ENCODE data around the gene COPS4. TPM values are rescaled to one million over a fixed set of nuclear protein-coding genes. Genes with fewer than 3 reads are reported as not detected.
"Not testable (repeated sequence)": the region's sequence is repeated elsewhere in the genome, so short reads cannot be mapped to it uniquely, and the experiment has no call there.

The COPS4 gene
- total RNA-seq, 2 donors from 2014 or later = 1.6 to 12.7 TPM

DNA sequence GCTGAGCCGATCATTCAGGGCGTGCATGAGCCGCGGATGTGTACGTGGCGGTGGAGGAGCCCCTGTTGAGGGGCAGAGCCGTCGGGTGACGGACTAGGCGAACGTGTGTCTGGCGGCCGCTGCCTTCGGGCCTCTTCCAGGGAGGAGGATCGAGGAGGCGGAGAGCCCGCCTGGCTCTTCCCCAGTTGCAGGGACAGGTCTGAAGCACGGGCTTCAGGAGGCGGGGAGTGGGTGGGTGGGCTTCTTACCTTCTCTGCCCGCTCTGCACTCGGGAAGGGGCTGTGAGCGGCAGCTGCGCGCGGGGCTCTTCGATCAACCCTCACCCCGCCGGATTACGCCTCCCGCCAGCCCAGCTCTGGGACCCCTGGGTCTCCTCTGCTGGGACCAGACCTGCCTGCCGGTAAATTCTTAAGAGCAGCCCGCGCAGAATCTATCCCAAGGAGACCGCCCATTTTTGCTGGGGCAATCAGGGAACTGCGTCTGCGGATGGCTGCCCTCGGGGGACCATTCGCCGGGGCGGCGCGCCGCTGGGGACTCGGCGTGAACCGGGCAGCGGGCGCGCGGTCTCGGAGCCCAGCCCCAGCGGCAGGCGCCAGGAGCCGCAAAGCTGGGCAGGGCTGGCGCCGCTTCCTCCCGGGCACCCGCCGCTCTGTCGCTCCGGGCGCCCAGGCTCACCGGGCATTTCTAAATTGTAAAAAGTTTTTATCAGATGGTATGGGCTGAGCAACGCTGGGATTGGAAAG lies 74.7 kb downstream of the COPS4 start:
- H3K4me3 ChIP-seq = peak overlapping the region; percentile 32 to 45
- ATAC-seq (peak; percentile 72), DNase-seq (peak; percentile 25 to 55 (median 33))
- intact Hi-C loops (cut with DNase I) = no loop called here
- H3K4me1 ChIP-seq = peaks cover 13% of the 10 kb centered on the region
- 3 to 27% methylated on average over 3 to 64 of the region's 64 CpGs for WGBS, 2 donors
- H3K9me3 ChIP-seq = no peaks in the 10 kb centered on the region
- H3K27ac ChIP-seq = peak overlapping the region in 3 of 4 donors; percentile 61 to 68 (median 62)
- no peaks in the 10 kb centered on the region for H3K27me3 ChIP-seq
- H3K36me3 ChIP-seq (replicated peaks in 1 of 2; ENCODE audit: insufficient read depth in 1 of 2, low read depth in 2 of 2) = no peaks in the 10 kb centered on the region
- TF ChIP-seq CTCF (IDR thresholded peaks at IDR 0.05) (no peak), POLR2A (IDR thresholded peaks at IDR 0.05) (no peak)

- Histone ChIP-seq H3K4me1 (peaks cover 13% of the 10 kb centered on the region), H3K9me3 (no peaks in the 10 kb centered on the region), H3K27ac (peak overlapping the region in 3 of 4 donors; percentile 61 to 68 (median 62)), H3K4me3 (peak overlapping the region; percentile 32 to 45), H3K27me3 (no peaks in the 10 kb centered on the region), H3K36me3 (replicated peaks in 1 of 2; ENCODE audit: insufficient read depth in 1 of 2, low read depth in 2 of 2) (no peaks in the 10 kb centered on the region)
- 1% methylated on average over 18 of the region's 18 CpGs for WGBS, 2 donors
- ATAC-seq (peak; percentile 90), DNase-seq (peak; percentile 88 to 95 (median 90))
- intact Hi-C loops (cut with DNase I) = no loop called here
- peak in 2 of 3 donors; percentile 23 to 41 for TF ChIP-seq POLR2A (IDR thresholded peaks at IDR 0.05)
- TF ChIP-seq CTCF (IDR thresholded peaks at IDR 0.05) = peak; percentile 44 to 68 (median 62)
Observed at GRCh38 chr4:83110223-83110945, 75.4 kb downstream of the COPS4 start.

DNA sequence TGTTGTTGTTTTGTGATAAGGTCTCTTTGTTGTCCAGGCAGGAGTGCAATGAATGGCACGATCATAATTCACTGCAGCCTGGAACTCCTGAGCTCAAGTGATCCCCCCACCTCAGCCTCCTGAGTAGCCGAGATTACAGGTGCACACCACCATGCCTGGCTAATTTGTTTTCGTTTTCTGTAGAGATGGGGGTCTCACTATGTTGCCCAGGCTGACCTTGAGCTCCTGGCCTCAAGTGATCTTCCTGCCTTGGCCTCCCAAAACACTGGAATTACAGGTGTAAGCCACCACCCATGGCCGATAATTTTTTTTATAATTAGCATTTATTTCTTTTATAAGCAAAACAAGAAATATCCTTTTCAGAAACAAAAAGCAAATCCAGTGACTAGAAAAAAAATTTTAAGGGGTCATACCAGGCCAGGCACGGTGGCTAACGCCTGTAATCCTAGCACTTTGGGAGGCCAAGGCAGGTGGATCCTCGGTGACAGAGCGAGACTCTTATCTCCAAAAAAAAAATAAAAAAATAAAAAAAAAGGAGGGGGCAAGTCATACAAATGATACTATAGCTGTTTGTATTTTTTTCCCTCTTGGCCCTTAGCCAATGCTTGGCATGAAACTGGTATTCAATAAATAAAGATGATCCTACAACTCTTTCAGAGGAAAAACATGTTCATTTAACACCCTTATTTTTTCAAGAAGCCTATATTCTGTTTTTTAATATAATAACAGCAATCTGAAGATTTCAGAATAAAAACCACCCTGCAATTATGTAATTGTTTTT lies 76.2 kb downstream of the COPS4 start:
- 70 to 74% methylated on average over 8 of the region's 8 CpGs for WGBS, 2 donors

GRCh38 chr4:83111751-83112141 lies 76.8 kb downstream of the COPS4 start:
- DNase-seq; H3K36me3 ChIP-seq (replicated peaks in 1 of 2; ENCODE audit: insufficient read depth in 1 of 2, low read depth in 2 of 2); intact Hi-C loops (cut with DNase I); H3K9me3 ChIP-seq; ATAC-seq; H3K4me3 ChIP-seq; H3K27me3 ChIP-seq: not testable (repeated sequence)
- H3K4me1 ChIP-seq = peaks cover 13% of the 10 kb centered on the region
- H3K27ac ChIP-seq = peak overlapping the region in 1 of 4 donors; percentile 29
- WGBS, 2 donors = 71 to 91% methylated on average over 7 of the region's 7 CpGs

More for the DNA sequence above, 76.2 kb downstream of the COPS4 start:
- TF ChIP-seq CTCF (IDR thresholded peaks at IDR 0.05) (no peak), POLR2A (IDR thresholded peaks at IDR 0.05) (no peak)
- intact Hi-C loops (cut with DNase I) = no loop called here
- peaks cover 13% of the 10 kb centered on the region for H3K4me1 ChIP-seq
- no peaks in the 10 kb centered on the region for H3K27me3 ChIP-seq
- no peaks in the 10 kb centered on the region for H3K9me3 ChIP-seq
- peak overlapping the region in 2 of 4 donors; percentile 61 to 68 for H3K27ac ChIP-seq
- no peaks in the 10 kb centered on the region for H3K36me3 ChIP-seq (replicated peaks in 1 of 2; ENCODE audit: insufficient read depth in 1 of 2, low read depth in 2 of 2)
- ATAC-seq = no peak
- no peak for DNase-seq
- H3K4me3 ChIP-seq = no peak overlapping the region

- Histone ChIP-seq H3K36me3 (replicated peaks in 1 of 2; ENCODE audit: insufficient read depth in 1 of 2, low read depth in 2 of 2) (no peaks in the 10 kb centered on the region), H3K4me1 (peaks cover 13% of the 10 kb centered on the region), H3K27ac (no peak overlapping the region), H3K9me3 (no peaks in the 10 kb centered on the region), H3K4me3 (no peak overlapping the region), H3K27me3 (no peaks in the 10 kb centered on the region)
- DNase-seq (no peak), ATAC-seq (no peak)
- WGBS, 2 donors = 80 to 100% methylated on average over 2 of the region's 2 CpGs
- intact Hi-C loops (cut with DNase I) = no loop called here
- TF ChIP-seq POLR2A (IDR thresholded peaks at IDR 0.05) (no peak), CTCF (IDR thresholded peaks at IDR 0.05) (no peak)
Observed at GRCh38 chr4:83112231-83112630, 77.2 kb downstream of the COPS4 start.

Measured in body of pancreas (tissue), 4 donors.